Lung (tissue), 12 donors: ENCODE data around the gene ZGPAT. TPM values are rescaled to one million over a fixed set of nuclear protein-coding genes. Genes with fewer than 3 reads are reported as not detected.

Experiments used
- ATAC-seq: fragments of 200-7000 bp; cut with Tn5 transposase; one replicate; pipeline ENCODE4 v1.9.1; 2020; ENCODE audit warnings: moderate number of reproducible peaks; ENCODE audit not compliant: insufficient read depth, low FRiP score
- DNase-seq, 3 donors: peaks; one replicate each; pipeline ENCODE4 v3.0.0-alpha.2; 2013 to 2017
- H3K27ac ChIP-seq, 2 donors: one replicate each; pipeline ENCODE4 v1.5.1; 2013; ENCODE audit warnings: mild to moderate bottlenecking in 2 of 2, moderate library complexity in 2 of 2, control low read depth in 1 of 2, inconsistent platforms in 1 of 2, low read depth in 1 of 2, low read length in 1 of 2
- H3K27me3 ChIP-seq, 3 donors: one replicate each; pipeline ENCODE4 v1.5.1; 2013; ENCODE audit warnings: low read length in 2 of 3; ENCODE audit not compliant: control insufficient read depth in 3 of 3, insufficient read depth in 3 of 3
- H3K36me3 ChIP-seq, 4 donors: one replicate each; pipeline ENCODE4 v1.5.1; 2013; ENCODE audit warnings: low read length in 4 of 4, mild to moderate bottlenecking in 1 of 4, moderate library complexity in 1 of 4; ENCODE audit not compliant: control insufficient read depth in 4 of 4, insufficient read depth in 4 of 4
- H3K4me1 ChIP-seq, 5 donors: one replicate each; pipeline ENCODE4 v1.5.1; 2013; ENCODE audit warnings: low read length in 5 of 5, mild to moderate bottlenecking in 2 of 5, moderate library complexity in 1 of 5; ENCODE audit not compliant: control insufficient read depth in 5 of 5, insufficient read depth in 5 of 5
- H3K4me3 ChIP-seq: one replicate; pipeline ENCODE4 v1.5.1; 2013; ENCODE audit warnings: mild to moderate bottlenecking, control low read depth, moderate library complexity
- H3K9ac ChIP-seq, 2 donors: one replicate each; pipeline ENCODE4 v1.5.1; 2013; ENCODE audit warnings: low read length in 2 of 2, control low read depth in 1 of 2; ENCODE audit not compliant: insufficient read depth in 1 of 2
- H3K9me3 ChIP-seq, 4 donors: one replicate each; pipeline ENCODE4 v1.5.1; 2013; ENCODE audit warnings: low read length in 3 of 4, mild to moderate bottlenecking in 1 of 4, moderate library complexity in 1 of 4; ENCODE audit not compliant: control insufficient read depth in 4 of 4, insufficient read depth in 3 of 4
- WGBS, 2 donors: extraction: QIAGEN DNeasy Blood & Tissue Kit; methylation state at CpG; one replicate each; pipeline ENCODE4 v1.1.7; 2013; 5-methylcytosine and 5-hydroxymethylcytosine counted together
- polyA plus RNA-seq, 2 donors: library from polyadenylated mRNA; stranded (reverse); fragments of 200-250 nt; gene quantifications; one replicate each; pipeline ENCODE4 v1.2.1, GENCODE V29; 2013
- total RNA-seq, 2 donors: library from RNA; depleted of rRNA in 1 of 2; stranded (reverse); fragments of >200 nt in 1 of 2; gene quantifications; one replicate each; pipeline ENCODE4 v1.2.1, GENCODE V29; 2014 to 2021
- TF ChIP-seq, protein P1 (sequence below): IDR thresholded peaks from 2 replicates; pipeline ENCODE4 v1.5.1; 2012; ENCODE audit warnings: mild to moderate bottlenecking; ENCODE audit errors: control extremely low read depth, extremely low read depth
- donor health status: control.
- donor health status: control.
- donor health status: Bipolar disorder and iron deficiency.
- donor health status: healthy.
- donor health status: DM: yes; HTN: yes; CAD: no.

Gene ZGPAT
- total and polyA plus RNA-seq, 4 donors = 18.3 to 45.0 (median 33.7) TPM

DNA sequence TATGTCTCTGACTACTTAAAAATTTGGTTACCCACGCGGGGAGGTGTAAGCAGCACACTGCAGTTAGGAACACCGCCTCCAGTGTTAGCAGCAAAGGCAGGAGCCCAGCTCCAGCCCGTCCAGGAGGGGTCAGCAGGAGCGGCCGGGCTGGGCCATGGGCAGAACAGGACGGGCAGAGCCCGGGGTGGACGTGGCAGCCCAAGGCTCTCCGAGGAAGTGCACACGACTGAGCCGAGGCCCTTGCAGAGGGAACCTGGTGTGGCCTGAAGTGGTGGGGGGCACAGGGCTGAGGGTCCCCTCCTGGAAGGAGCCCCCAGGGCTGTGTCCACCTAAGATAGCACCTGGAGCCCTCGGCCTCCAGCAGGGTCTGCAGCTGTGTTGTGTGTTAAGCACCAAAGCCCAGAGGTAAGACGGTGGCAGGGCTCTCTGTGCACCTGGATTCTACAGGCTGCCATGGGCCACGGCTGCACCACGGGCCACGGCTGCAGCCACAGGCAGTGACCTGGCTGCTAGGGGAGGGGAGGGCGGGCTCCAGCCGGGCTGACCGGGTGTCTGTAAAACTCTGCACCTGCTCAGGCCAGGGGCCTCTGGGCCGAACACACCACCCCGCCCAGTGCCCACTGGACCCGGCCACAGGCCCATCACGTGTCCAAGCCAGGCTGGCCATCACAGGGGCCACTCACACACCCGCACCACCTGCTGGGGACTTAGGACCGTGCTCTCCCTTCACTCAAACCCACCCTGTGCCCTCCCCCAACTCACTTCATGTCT is 38.3 kb downstream of the ZGPAT start:
- 91 to 94% methylated on average over 24 to 26 of the region's 26 CpGs for WGBS, 2 donors
- Histone ChIP-seq H3K27ac (no peak overlapping the region), H3K4me3 (no peak overlapping the region), H3K36me3 (peaks cover 0 to 34% (median 5%) of the 10 kb centered on the region in 4 donors), H3K4me1 (peaks cover 0 to 18% (median 9%) of the 10 kb centered on the region in 5 donors), H3K27me3 (no peaks in the 10 kb centered on the region), H3K9me3 (no peaks in the 10 kb centered on the region), H3K9ac (no peak overlapping the region)
- ATAC-seq (no peak), DNase-seq (peak in 1 of 3 donors; percentile 11)
- TF ChIP-seq, protein P1, sequence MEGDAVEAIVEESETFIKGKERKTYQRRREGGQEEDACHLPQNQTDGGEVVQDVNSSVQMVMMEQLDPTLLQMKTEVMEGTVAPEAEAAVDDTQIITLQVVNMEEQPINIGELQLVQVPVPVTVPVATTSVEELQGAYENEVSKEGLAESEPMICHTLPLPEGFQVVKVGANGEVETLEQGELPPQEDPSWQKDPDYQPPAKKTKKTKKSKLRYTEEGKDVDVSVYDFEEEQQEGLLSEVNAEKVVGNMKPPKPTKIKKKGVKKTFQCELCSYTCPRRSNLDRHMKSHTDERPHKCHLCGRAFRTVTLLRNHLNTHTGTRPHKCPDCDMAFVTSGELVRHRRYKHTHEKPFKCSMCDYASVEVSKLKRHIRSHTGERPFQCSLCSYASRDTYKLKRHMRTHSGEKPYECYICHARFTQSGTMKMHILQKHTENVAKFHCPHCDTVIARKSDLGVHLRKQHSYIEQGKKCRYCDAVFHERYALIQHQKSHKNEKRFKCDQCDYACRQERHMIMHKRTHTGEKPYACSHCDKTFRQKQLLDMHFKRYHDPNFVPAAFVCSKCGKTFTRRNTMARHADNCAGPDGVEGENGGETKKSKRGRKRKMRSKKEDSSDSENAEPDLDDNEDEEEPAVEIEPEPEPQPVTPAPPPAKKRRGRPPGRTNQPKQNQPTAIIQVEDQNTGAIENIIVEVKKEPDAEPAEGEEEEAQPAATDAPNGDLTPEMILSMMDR = no peak

DNA sequence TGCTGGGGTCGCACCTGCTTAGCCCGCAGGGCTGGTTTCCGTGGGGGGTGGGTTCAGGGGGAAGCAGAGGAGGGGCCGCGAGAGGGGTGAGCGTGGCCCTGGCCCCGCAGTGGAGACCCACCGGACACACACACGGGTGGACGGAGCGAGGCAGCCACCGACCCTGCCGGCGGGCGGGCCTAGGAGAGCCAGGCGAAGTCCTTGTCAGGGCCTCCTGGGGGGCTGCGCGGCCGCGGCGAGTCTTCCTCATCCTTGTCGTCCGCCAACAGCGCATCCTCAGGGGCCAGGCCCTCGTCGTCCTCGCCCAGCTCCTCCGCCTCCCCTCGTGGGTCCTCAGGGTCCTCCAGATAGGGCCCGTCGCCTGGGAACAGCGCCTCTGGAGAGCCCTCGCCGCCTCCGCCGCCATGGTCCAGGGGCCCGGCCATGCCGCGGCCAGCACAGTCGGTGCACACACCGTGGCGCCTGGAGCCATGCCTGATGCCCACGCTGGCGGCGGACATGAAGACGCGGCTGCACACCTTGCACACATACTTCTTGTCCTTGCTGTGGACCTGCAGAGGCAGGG is 39.0 kb downstream of the ZGPAT start:
- no peak overlapping the region for H3K27ac ChIP-seq
- TF ChIP-seq, protein P1 = no peak
- peaks cover 0 to 33% (median 2%) of the 10 kb centered on the region in 4 donors for H3K36me3 ChIP-seq
- H3K4me1 ChIP-seq = peaks cover 0 to 11% (median 2%) of the 10 kb centered on the region in 5 donors
- ATAC-seq = no peak
- no peaks in the 10 kb centered on the region for H3K9me3 ChIP-seq
- DNase-seq = peak in 1 of 3 donors; percentile 12
- H3K27me3 ChIP-seq = no peaks in the 10 kb centered on the region
- H3K9ac ChIP-seq = no peak overlapping the region
- H3K4me3 ChIP-seq = no peak overlapping the region
- WGBS, 2 donors = 94 to 97% methylated on average over 47 of the region's 47 CpGs

DNA sequence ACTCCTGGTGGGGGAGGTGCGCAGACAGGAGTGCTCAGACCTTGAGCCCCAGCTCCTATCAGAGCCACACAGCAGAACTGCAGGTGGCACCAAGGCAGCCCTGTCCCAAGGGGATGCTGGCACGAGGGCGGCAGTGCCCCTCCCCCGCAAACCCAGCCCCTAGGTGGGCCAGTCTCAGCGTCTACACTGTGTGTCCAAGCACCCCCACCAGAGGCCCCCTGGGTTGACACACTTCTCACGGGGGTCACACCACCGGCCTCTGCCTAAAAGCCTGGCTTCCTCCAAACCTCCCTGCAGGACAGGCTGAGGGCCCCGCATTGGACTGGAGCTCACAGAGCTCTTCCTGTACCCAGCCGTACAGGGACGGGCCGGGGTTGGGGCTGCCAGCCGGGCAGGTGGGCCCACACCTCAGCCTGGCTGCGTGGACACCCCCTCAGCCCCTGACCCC is 39.8 kb downstream of the ZGPAT start:
- Histone ChIP-seq H3K4me3 (no peak overlapping the region), H3K9ac (no peak overlapping the region), H3K4me1 (peaks cover 0 to 11% (median under 1%) of the 10 kb centered on the region in 5 donors), H3K27me3 (no peaks in the 10 kb centered on the region), H3K36me3 (peaks cover 0 to 29% (median 0%) of the 10 kb centered on the region in 4 donors), H3K27ac (no peak overlapping the region), H3K9me3 (no peaks in the 10 kb centered on the region)
- WGBS, 2 donors = 80 to 95% methylated on average over 12 to 13 of the region's 13 CpGs
- DNase-seq (no peak), ATAC-seq (no peak)
- TF ChIP-seq, protein P1 = no peak
